Neutrophil (primary cell): Measurements from ENCODE around the gene AATK.

Experiments used
- H3K27ac ChIP-seq: fragments of 200-600 bp; sonication (generic); 2 replicates; pipeline ENCODE4 v1.5.1; 2016; ENCODE audit warnings: mild to moderate bottlenecking, moderate library complexity
- H3K27me3 ChIP-seq: fragments of 200-600 bp; sonication (generic); 2 replicates; pipeline ENCODE4 v1.6.0; 2016; ENCODE audit warnings: mild to moderate bottlenecking
- H3K36me3 ChIP-seq: fragments of 200-600 bp; sonication (generic); 2 replicates; pipeline ENCODE4 v1.5.1; 2017
- H3K4me1 ChIP-seq, 2 experiments: fragments of 200-600 bp in 1 of 2; sonication (generic) in 1 of 2; 1 replicate in 1 of 2; 2 replicates in 1 of 2; pipeline versions ENCODE4 v1.5.1 to v1.6.1; 2013 to 2016; ENCODE audit warnings: low read depth in 1 of 2, low read length in 1 of 2, mild to moderate bottlenecking in 1 of 2, moderate library complexity in 1 of 2; ENCODE audit not compliant: control insufficient read depth in 1 of 2, insufficient read depth in 1 of 2
- H3K4me3 ChIP-seq, 2 experiments: fragments of 200-600 bp in 1 of 2; sonication (generic) in 1 of 2; 1 replicate in 1 of 2; 2 replicates in 1 of 2; pipeline ENCODE4 v1.5.1; 2013 to 2016; ENCODE audit warnings: low read depth in 1 of 2, low read length in 1 of 2, mild to moderate bottlenecking in 1 of 2, moderate library complexity in 1 of 2
- H3K9me3 ChIP-seq: fragments of 200-600 bp; sonication (generic); 2 replicates; pipeline ENCODE4 v1.5.1; 2016
- TF ChIP-seq, protein P1 (sequence below): fragments of 200-600 bp; sonication (generic); IDR thresholded peaks from 2 replicates; pipeline ENCODE4 v1.5.1; 2016; ENCODE audit warnings: antibody characterized with exemption

Gene AATK

DNA sequence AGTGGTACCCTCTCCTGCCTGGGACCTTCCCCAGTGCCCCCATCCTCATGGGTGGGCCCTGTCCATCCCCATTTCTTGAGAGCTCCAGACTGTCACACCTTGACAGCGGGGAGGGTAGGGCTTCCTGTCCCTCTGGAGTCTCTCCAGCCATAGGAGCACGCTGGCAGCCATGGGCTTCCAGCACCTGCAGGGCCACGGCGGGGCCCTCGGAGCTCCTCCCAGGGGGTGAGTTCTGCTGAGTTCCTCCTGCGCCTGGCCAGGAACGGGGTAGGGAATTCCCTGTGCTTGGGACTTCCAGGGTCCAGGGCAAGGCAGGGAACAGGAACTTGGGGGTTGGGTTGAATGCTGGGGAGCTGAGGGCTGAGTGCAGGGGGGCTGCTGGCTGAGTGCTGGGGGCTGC lies 23.0 kb upstream of the AATK start:
- no peak overlapping the region for H3K27ac ChIP-seq
- H3K36me3 ChIP-seq = peaks cover 4% of the 10 kb centered on the region

DNA sequence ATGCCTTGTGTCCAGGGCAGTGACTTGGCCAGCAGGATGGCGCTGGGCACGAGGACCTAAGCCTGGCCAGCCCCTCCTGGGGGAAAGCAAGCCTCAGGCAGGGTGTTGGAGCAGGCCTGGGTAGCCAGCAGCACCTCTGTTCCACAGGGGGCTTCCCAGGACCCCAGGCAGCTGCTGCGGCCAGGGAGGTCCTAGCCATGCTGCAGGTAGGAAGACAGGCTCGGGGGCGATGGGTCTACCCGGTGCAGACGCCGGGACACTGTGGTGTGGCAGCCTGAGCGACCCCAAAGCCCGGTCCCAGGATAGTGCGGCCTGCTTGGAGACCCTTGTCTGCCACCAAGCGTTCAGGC lies 22.4 kb upstream of the AATK start:
- no peak overlapping the region for H3K4me3 ChIP-seq
- TF ChIP-seq, protein P1, sequence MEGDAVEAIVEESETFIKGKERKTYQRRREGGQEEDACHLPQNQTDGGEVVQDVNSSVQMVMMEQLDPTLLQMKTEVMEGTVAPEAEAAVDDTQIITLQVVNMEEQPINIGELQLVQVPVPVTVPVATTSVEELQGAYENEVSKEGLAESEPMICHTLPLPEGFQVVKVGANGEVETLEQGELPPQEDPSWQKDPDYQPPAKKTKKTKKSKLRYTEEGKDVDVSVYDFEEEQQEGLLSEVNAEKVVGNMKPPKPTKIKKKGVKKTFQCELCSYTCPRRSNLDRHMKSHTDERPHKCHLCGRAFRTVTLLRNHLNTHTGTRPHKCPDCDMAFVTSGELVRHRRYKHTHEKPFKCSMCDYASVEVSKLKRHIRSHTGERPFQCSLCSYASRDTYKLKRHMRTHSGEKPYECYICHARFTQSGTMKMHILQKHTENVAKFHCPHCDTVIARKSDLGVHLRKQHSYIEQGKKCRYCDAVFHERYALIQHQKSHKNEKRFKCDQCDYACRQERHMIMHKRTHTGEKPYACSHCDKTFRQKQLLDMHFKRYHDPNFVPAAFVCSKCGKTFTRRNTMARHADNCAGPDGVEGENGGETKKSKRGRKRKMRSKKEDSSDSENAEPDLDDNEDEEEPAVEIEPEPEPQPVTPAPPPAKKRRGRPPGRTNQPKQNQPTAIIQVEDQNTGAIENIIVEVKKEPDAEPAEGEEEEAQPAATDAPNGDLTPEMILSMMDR = no peak
- H3K4me1 ChIP-seq = peaks cover 10 to 11% of the 10 kb centered on the region in 2 experiments
- H3K9me3 ChIP-seq = no peaks in the 10 kb centered on the region
- H3K36me3 ChIP-seq = peaks cover 4% of the 10 kb centered on the region
- no peak overlapping the region for H3K27ac ChIP-seq
- peaks cover 18% of the 10 kb centered on the region for H3K27me3 ChIP-seq

More for the DNA sequence above, 23.0 kb upstream of the AATK start:
- peaks cover 10 to 11% of the 10 kb centered on the region in 2 experiments for H3K4me1 ChIP-seq
- peaks cover 12% of the 10 kb centered on the region for H3K27me3 ChIP-seq
- H3K9me3 ChIP-seq = no peaks in the 10 kb centered on the region
- TF ChIP-seq, protein P1 = no peak
- H3K4me3 ChIP-seq = no peak overlapping the region

DNA sequence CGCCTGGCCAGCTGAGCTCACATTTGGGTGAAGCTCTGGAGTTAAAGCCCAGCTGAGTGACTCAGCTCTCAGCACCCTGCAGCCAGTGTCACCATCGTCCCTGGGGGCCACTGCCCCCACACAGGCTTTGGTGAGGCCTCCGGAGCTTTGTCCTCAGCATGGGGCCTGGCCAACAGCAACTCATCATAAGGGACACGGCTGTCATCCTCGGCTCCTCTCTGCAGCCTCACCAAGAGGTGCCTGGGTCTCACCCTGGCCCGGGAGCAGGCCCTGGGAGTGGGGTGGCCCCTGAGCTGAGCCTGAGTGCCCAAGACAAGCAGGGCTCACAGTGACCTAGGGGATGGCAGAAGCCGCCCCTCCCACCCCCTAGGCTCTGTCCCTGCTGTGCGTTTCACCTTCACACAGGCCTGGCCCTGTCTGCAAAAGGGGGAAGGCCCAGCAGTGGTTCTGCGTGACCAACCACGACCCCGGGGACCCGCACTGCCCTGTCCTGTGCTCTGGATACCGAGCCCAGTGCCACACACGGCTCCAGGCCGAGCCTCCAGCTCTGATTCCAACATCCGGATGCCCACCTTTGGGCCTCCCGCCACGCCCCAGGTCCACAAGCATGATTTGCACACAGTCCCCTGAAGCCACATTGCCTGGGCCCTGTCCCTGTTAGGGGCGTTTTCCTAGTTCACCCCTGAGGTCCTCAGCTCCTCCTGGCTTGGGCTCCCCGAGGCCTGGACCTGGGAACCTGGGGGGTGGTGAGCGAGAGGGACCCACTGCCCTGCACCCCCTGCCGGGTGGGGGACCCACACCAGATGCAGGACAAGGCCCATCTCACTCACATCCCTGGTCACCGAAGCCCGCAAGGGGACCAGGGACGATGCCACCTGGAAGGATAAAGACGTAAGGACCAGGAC lies 21.8 kb upstream of the AATK start:
- TF ChIP-seq, protein P1 = no peak
- H3K27me3 ChIP-seq = peaks cover 20% of the 10 kb centered on the region
- no peak overlapping the region for H3K27ac ChIP-seq
- no peaks in the 10 kb centered on the region for H3K9me3 ChIP-seq
- peaks cover 10 to 11% of the 10 kb centered on the region in 2 experiments for H3K4me1 ChIP-seq
- no peak overlapping the region for H3K4me3 ChIP-seq
- peaks cover 4% of the 10 kb centered on the region for H3K36me3 ChIP-seq

DNA sequence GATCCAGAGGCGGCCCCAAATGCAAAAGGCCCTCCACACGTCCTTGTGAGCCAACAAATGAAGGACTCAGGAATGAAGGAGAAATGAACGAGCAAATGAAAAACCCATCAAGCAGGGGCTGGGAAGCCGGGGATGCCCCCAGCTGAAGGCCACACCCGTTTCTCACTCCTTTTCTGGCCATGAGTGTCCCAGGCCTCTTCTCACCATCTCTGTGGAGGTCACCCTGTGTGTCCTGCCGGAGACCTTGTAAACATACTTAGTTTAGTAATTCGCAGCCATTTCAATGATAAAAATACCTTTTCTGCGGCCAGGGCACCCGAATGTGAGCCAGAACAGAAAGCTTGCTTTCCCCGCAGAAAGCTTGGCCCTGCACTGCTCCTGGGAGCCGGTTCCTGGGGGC lies 21.1 kb upstream of the AATK start:
- Histone ChIP-seq H3K27ac (no peak overlapping the region), H3K9me3 (no peaks in the 10 kb centered on the region), H3K27me3 (peaks cover 20% of the 10 kb centered on the region), H3K36me3 (peaks cover 4% of the 10 kb centered on the region), H3K4me1 (peaks cover 10 to 11% of the 10 kb centered on the region in 2 experiments), H3K4me3 (no peak overlapping the region)
- TF ChIP-seq, protein P1 = no peak

DNA sequence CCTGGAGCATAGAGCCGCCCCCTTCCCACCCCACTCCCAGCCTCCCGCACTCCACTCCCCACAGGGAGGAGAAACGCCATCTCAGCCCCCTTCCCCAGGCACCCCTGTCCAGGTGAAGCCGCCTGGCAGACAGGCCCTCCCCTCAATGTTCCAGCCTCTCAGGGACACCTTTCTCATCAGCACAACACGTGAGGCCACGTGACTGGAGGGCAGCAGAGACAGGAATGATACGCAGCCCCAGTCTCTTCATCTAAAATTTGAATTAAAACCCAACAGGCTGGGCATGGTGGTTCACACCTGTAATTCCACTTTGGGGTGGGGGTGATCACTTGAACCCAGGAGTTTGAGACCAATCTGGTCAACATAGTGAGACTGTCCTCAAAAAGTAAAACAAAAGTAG lies 20.2 kb upstream of the AATK start:
- Histone ChIP-seq H3K4me3 (no peak overlapping the region), H3K36me3 (peaks cover 4% of the 10 kb centered on the region), H3K4me1 (peaks cover 10 to 11% of the 10 kb centered on the region in 2 experiments), H3K27me3 (peaks cover 20% of the 10 kb centered on the region), H3K9me3 (no peaks in the 10 kb centered on the region), H3K27ac (no peak overlapping the region)
- TF ChIP-seq, protein P1 = no peak
